Gastroesophageal sphincter (tissue), 4 donors: Measurements from ENCODE around the gene NKD1. TPM values are rescaled to one million over a fixed set of nuclear protein-coding genes. Genes with fewer than 3 reads are reported as not detected.

ENCODE experiments used
- ATAC-seq: fragments of 150-250 bp; one replicate; pipeline ENCODE4 v1.9.1; 2016; ENCODE audit warnings: mild to moderate bottlenecking, moderate library complexity
- H3K27ac ChIP-seq, 4 donors: fragments of 200-600 bp; sonication (generic) in 3 of 4; 1 replicate in 3 of 4; 2 replicates in 1 of 4; pipeline ENCODE4 v1.5.1; 2016 to 2019
- H3K27me3 ChIP-seq: fragments of 200-600 bp; sonication (generic); one replicate; pipeline ENCODE4 v1.5.1; 2019
- H3K36me3 ChIP-seq, 2 donors: fragments of 200-600 bp; sonication (generic); one replicate each; pipeline ENCODE4 v1.5.1; 2019; ENCODE audit warnings: control low read depth in 1 of 2
- H3K4me1 ChIP-seq, 3 donors: fragments of 200-600 bp; sonication (generic); 1 replicate in 2 of 3; 2 replicates in 1 of 3; pipeline ENCODE4 v1.5.1; 2016 to 2019; ENCODE audit warnings: control low read depth in 2 of 3
- H3K4me3 ChIP-seq, 2 donors: fragments of 200-600 bp; sonication (generic); one replicate each; pipeline ENCODE4 v1.5.1; 2019; ENCODE audit warnings: mild to moderate bottlenecking in 1 of 2, moderate library complexity in 1 of 2
- H3K9me3 ChIP-seq, 3 donors: fragments of 200-600 bp; sonication (generic); one replicate each; pipeline ENCODE4 v1.5.1; 2017 to 2019; ENCODE audit warnings: control low read depth in 2 of 3
- CTCF ChIP-seq, 4 experiments: fragments of 200-600 bp in 2 of 4; fragments of 450-650 bp in 2 of 4; sonication (generic) in 1 of 4; IDR thresholded peaks; one replicate each; pipeline ENCODE4 v1.5.1; 2017 to 2019; ENCODE audit warnings: antibody characterized with exemption in 4 of 4, mild to moderate bottlenecking in 2 of 4, moderate library complexity in 2 of 4
- EP300 ChIP-seq: sonication (generic); formaldehyde crosslinking; IDR thresholded peaks from one replicate; pipeline ENCODE4 v1.6.1; 2017; ENCODE audit warnings: antibody characterized with exemption, mild to moderate bottlenecking
- POLR2A ChIP-seq, 2 donors: fragments of 450-650 bp; IDR thresholded peaks; one replicate each; pipeline ENCODE4 v1.6.1; 2017; ENCODE audit warnings: antibody characterized with exemption in 2 of 2, mild to moderate bottlenecking in 2 of 2, moderate library complexity in 1 of 2
- POLR2AphosphoS5 ChIP-seq: sonication (generic); formaldehyde crosslinking; IDR thresholded peaks from one replicate; pipeline ENCODE4 v1.6.1; 2017; ENCODE audit warnings: antibody characterized with exemption
- WGBS, 2 donors: methylation state at CpG; one replicate each; pipeline ENCODE4 v1.1.5; 2018; ENCODE audit warnings: low coverage in 1 of 2; 5-methylcytosine and 5-hydroxymethylcytosine counted together
- total RNA-seq, 4 donors: library from RNA; depleted of rRNA; stranded (reverse); fragments of >200 nt; gene quantifications; one replicate each; pipeline ENCODE4 v1.1.0, GENCODE V29; 2016

NKD1 gene
- total RNA-seq, 4 donors from 2014 or later, result 27.7 to 69.2 (median 48.7) TPM

GRCh38 chr16:50549561-50549915 is 1.3 kb downstream of the NKD1 start:
- H3K9me3 ChIP-seq, result no peaks in the 10 kb centered on the region
- H3K4me3 ChIP-seq, result peak overlapping the region; percentile 85 to 86
- WGBS, 2 donors, result 33% methylated on average over 2 of the region's 7 CpGs; no CpG with 5 or more reads in 1 of the 2 donors
- ATAC-seq, result no peak
- H3K4me1 ChIP-seq, result peaks cover 0 to 71% (median 3%) of the 10 kb centered on the region in 3 donors
- peak overlapping the region in 3 of 4 donors; percentile 87 to 92 (median 89) for H3K27ac ChIP-seq
- TF ChIP-seq POLR2AphosphoS5 (no peak), EP300 (no peak), CTCF (IDR thresholded peaks at IDR 0.05) (no peak), POLR2A (IDR thresholded peaks at IDR 0.05) (no peak)
- H3K36me3 ChIP-seq, result no peaks in the 10 kb centered on the region
- H3K27me3 ChIP-seq, result no peaks in the 10 kb centered on the region

- no peaks in the 10 kb centered on the region for H3K27me3 ChIP-seq
- WGBS, 2 donors, result 42% methylated on average over 7 of the region's 8 CpGs; no CpG with 5 or more reads in 1 of the 2 donors
- H3K9me3 ChIP-seq, result no peaks in the 10 kb centered on the region
- H3K36me3 ChIP-seq, result no peaks in the 10 kb centered on the region
- peak overlapping the region in 3 of 4 donors; percentile 87 to 92 (median 89) for H3K27ac ChIP-seq
- H3K4me3 ChIP-seq, result peak overlapping the region; percentile 85 to 86
- TF ChIP-seq CTCF (IDR thresholded peaks at IDR 0.05) (no peak), POLR2AphosphoS5 (peak; percentile 59), POLR2A (IDR thresholded peaks at IDR 0.05) (no peak)
- peaks cover 0 to 76% (median 6%) of the 10 kb centered on the region in 3 donors for H3K4me1 ChIP-seq
- no peak for ATAC-seq
These were observed 1.8 kb downstream of the NKD1 start for GRCh38 chr16:50550035-50550434.

- TF ChIP-seq POLR2AphosphoS5, result no peak
- no peak for TF ChIP-seq POLR2A (IDR thresholded peaks at IDR 0.05)
- no peak for TF ChIP-seq CTCF (IDR thresholded peaks at IDR 0.05)
- TF ChIP-seq EP300, result no peak
- peak overlapping the region in 1 of 2 donors; percentile 86 for H3K4me3 ChIP-seq
- H3K9me3 ChIP-seq, result no peaks in the 10 kb centered on the region
- ATAC-seq, result no peak
- WGBS, 2 donors, result 40 to 62% methylated on average over 1 to 6 of the region's 9 CpGs
- H3K27ac ChIP-seq, result peak overlapping the region in 3 of 4 donors; percentile 48 to 92 (median 87)
- peaks cover 0 to under 1% of the 10 kb centered on the region in 2 donors for H3K36me3 ChIP-seq
- H3K4me1 ChIP-seq, result peaks cover 0 to 87% (median 11%) of the 10 kb centered on the region in 3 donors
- H3K27me3 ChIP-seq, result no peaks in the 10 kb centered on the region
These were observed 2.9 kb downstream of the NKD1 start for GRCh38 chr16:50550866-50551641.

GRCh38 chr16:50552476-50553101 is 4.4 kb downstream of the NKD1 start:
- TF ChIP-seq POLR2AphosphoS5 (no peak), POLR2A (IDR thresholded peaks at IDR 0.05) (no peak), CTCF (IDR thresholded peaks at IDR 0.05) (no peak), EP300 (no peak)
- Histone ChIP-seq H3K4me1 (peaks cover 0 to 96% (median 10%) of the 10 kb centered on the region in 3 donors), H3K36me3 (peaks cover 0 to 15% of the 10 kb centered on the region in 2 donors), H3K9me3 (no peaks in the 10 kb centered on the region), H3K4me3 (no peak overlapping the region), H3K27ac (peak overlapping the region in 3 of 4 donors; percentile 64 to 92 (median 87)), H3K27me3 (no peaks in the 10 kb centered on the region)
- ATAC-seq, result no peak
- 82 to 91% methylated on average over 4 to 6 of the region's 7 CpGs for WGBS, 2 donors
